HG02763 (cell line): Measurements from ENCODE around the gene NKIRAS1.

Experiments
- ATAC-seq: cut with Tn5 transposase; IDR thresholded peaks from one replicate; pipeline ENCODE4 v1.9.1; 2021; ENCODE audit warnings: mild to moderate bottlenecking, moderate library complexity; ENCODE audit not compliant: unreplicated experiment

NKIRAS1 gene

GRCh38 chr3:23916886-23917678 lies at the start of gene NKIRAS1, which contains the start of gene RPL15:
NKIRAS1 (minus strand) TSS chr3:23916990; CDS start chr3:23910904, 6,086 bp downstream.
RPL15 (plus strand) TSS chr3:23917132; CDS start chr3:23917860, 728 bp downstream.
- ATAC-seq: peak; percentile 94

- no peak for ATAC-seq
These were observed 49.5 kb upstream of the NKIRAS1 start for GRCh38 chr3:23966328-23966727.

GRCh38 chr3:23964537-23965235 lies 47.9 kb upstream of the NKIRAS1 start:
- ATAC-seq: no peak

- ATAC-seq: no peak
These were observed 45.1 kb upstream of the NKIRAS1 start for GRCh38 chr3:23961913-23962312.

- no peak for ATAC-seq
These were observed 44.3 kb upstream of the NKIRAS1 start for GRCh38 chr3:23961066-23961465.

GRCh38 chr3:23960649-23961048 lies 43.9 kb upstream of the NKIRAS1 start:
- no peak for ATAC-seq

GRCh38 chr3:23959135-23959900 lies 42.5 kb upstream of the NKIRAS1 start:
- ATAC-seq: no peak

- no peak for ATAC-seq
These were observed 39.9 kb upstream of the NKIRAS1 start for GRCh38 chr3:23956701-23957100.

GRCh38 chr3:23954144-23954543 lies 37.4 kb upstream of the NKIRAS1 start:
- no peak for ATAC-seq

- no peak for ATAC-seq
These were observed 36.7 kb upstream of the NKIRAS1 start for GRCh38 chr3:23953523-23953922.

GRCh38 chr3:23952646-23953045 lies 35.9 kb upstream of the NKIRAS1 start:
- peak; percentile 46 for ATAC-seq

- ATAC-seq: no peak
These were observed 33.5 kb upstream of the NKIRAS1 start for GRCh38 chr3:23950293-23950692.

- ATAC-seq: peak; percentile 15
These were observed 33.0 kb upstream of the NKIRAS1 start for GRCh38 chr3:23949784-23950183.

GRCh38 chr3:23948761-23949160 lies 32.0 kb upstream of the NKIRAS1 start:
- no peak for ATAC-seq

- ATAC-seq: peak; percentile 74
These were observed 29.3 kb upstream of the NKIRAS1 start for GRCh38 chr3:23945913-23946687.

GRCh38 chr3:23945663-23945912 lies 28.8 kb upstream of the NKIRAS1 start:
- ATAC-seq: no peak

- peak; percentile 51 for ATAC-seq
These were observed 28.3 kb upstream of the NKIRAS1 start, which contains the start of gene NR1D2 for GRCh38 chr3:23944861-23945662. NR1D2 (plus strand) TSS chr3:23945286; CDS start chr3:23945579, 293 bp downstream.

GRCh38 chr3:23944007-23944783 lies 27.4 kb upstream of the NKIRAS1 start:
- ATAC-seq: no peak

- no peak for ATAC-seq
These were observed 25.8 kb upstream of the NKIRAS1 start for GRCh38 chr3:23942546-23942945.
